ENCODE measurements around the gene CDK14.

- TF ChIP-seq CTCF (IDR thresholded peaks at IDR 0.05): no peak
- no peak for TF ChIP-seq POLR2A (IDR thresholded peaks at IDR 0.05)
Observed at GRCh38 chr7:91080351-91080750, 484.2 kb downstream of the CDK14 start.

Data from esophagus squamous epithelium (tissue), 4 donors.